Activated T-cell treated with anti-CD3 and anti-CD28 coated beads, Interleukin-2, amount 50 U/mL, for 24 hours (primary cell): ENCODE measurements around the gene TADA3.

Experiments used
- DNase-seq: peaks from one replicate; pipeline ENCODE4 v3.0.0-alpha.2; 2020
- H3K27ac Mint-ChIP-seq: 2 replicates; pipeline ENCODE4 v1.8.0; 2020; ENCODE audit warnings: mild to moderate bottlenecking, mixed read lengths
- H3K27me3 Mint-ChIP-seq: 2 replicates; pipeline ENCODE4 v1.8.0; 2020; ENCODE audit warnings: mixed read lengths
- H3K36me3 Mint-ChIP-seq: 2 replicates; pipeline ENCODE4 v1.8.0; 2020; ENCODE audit warnings: low read depth, mixed read lengths
- H3K4me1 Mint-ChIP-seq: 2 replicates; pipeline ENCODE4 v1.8.0; 2020; ENCODE audit warnings: low read depth, mixed read lengths
- H3K4me3 Mint-ChIP-seq: 2 replicates; pipeline ENCODE4 v1.8.0; 2020; ENCODE audit warnings: mild to moderate bottlenecking, moderate library complexity, mixed read lengths
- H3K9me3 Mint-ChIP-seq: 2 replicates; pipeline ENCODE4 v1.8.0; 2020; ENCODE audit warnings: mixed read lengths

Gene TADA3

DNA sequence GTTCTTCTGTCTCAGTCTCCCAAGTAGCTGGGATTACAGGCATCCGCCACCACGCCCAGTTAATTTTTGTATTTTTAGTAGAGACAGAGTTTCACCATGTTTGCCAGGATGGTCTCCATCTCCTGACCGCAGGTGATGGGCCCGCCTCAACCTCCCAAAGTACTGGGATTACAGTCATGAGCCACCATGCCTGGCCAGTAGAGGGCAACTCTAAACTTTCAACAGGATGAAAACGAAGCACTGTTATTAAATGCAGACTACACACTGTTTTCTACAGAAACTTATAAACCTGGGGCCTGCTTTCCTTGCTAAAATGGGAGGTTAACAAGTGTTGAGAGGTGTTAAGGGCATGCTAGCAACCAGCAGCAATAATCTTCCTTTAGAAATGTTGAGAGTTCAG lies 8.3 kb upstream of the TADA3 start:
- Mint-ChIP-seq H3K4me1 (peaks cover 20% of the 10 kb centered on the region), H3K9me3 (no peaks in the 10 kb centered on the region), H3K27me3 (no peaks in the 10 kb centered on the region), H3K36me3 (peaks cover 92% of the 10 kb centered on the region), H3K27ac (peak overlapping the region; percentile 77), H3K4me3 (no peak overlapping the region)
- DNase-seq, result no peak

GRCh38 chr3:9797196-9797945 lies 5.1 kb upstream of the TADA3 start:
- no peaks in the 10 kb centered on the region for H3K9me3 Mint-ChIP-seq
- no peaks in the 10 kb centered on the region for H3K27me3 Mint-ChIP-seq
- peak overlapping the region; percentile 79 for H3K27ac Mint-ChIP-seq
- DNase-seq, result no peak
- peaks cover 33% of the 10 kb centered on the region for H3K4me1 Mint-ChIP-seq
- no peak overlapping the region for H3K4me3 Mint-ChIP-seq
- H3K36me3 Mint-ChIP-seq, result peaks cover 93% of the 10 kb centered on the region

DNA sequence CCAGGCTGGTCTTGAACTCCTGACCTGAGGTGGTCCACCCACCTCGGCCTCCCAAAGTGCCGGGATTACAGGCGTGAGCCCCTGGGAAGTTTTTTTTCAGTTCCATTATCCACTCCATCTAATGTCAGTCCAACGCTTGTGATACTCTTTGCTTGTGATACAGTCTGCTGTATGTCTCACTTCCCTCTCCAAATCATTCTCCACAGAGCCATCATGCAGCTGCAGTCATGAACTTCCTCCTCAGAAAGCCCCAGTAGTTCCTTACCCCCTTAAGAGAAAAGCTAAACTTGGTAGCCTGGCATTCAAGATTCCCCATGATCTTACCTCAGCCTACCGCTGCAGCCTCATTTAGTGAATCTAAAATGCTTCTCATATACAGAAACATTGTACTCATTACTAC lies 2.9 kb upstream of the TADA3 start:
- Mint-ChIP-seq H3K4me1 (peaks cover 52% of the 10 kb centered on the region), H3K4me3 (peak overlapping the region; percentile 60), H3K27ac (peak overlapping the region; percentile 100), H3K36me3 (peaks cover 92% of the 10 kb centered on the region), H3K9me3 (no peaks in the 10 kb centered on the region), H3K27me3 (no peaks in the 10 kb centered on the region)
- DNase-seq, result no peak

- H3K4me3 Mint-ChIP-seq, result peak overlapping the region; percentile 96
- peak overlapping the region; percentile 100 for H3K27ac Mint-ChIP-seq
- peaks cover 60% of the 10 kb centered on the region for H3K4me1 Mint-ChIP-seq
- H3K27me3 Mint-ChIP-seq, result no peaks in the 10 kb centered on the region
- no peak for DNase-seq
- peaks cover 92% of the 10 kb centered on the region for H3K36me3 Mint-ChIP-seq
- no peaks in the 10 kb centered on the region for H3K9me3 Mint-ChIP-seq
Observed at GRCh38 chr3:9794400-9794799, 2.1 kb upstream of the TADA3 start.

DNA sequence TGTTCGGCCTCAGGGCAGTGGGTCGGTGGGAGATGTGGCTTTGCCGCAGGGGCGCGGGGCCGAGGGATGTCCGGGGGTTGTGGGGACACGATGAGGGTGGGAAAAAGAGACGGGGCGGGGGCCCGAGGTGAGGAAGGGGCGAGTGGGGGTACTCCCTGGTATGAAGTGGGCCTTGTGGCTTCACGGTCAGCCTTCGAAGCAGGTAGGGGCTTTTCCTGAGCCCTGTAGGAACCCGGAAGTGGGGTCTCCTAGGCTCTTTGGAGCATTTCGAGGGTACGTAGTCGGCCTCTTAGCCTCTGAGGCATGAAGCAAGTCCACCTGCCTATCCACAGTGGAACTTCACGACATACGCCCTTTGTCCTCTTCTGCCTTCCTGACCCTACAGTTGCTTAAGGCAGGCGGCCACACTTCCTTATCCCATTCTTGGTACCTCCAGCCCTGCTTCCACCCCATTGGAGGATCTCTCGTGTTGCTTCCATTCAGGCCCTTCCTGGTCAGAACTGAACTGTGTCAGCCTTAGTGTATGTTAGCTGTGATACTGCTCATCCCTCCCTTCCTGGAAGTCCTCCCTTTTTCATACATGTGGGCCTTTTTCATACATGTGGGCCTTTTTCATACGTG lies 998 bp upstream of the TADA3 start:
- Mint-ChIP-seq H3K27me3 (no peaks in the 10 kb centered on the region), H3K4me3 (peak overlapping the region; percentile 96), H3K27ac (peak overlapping the region; percentile 100), H3K9me3 (no peaks in the 10 kb centered on the region), H3K36me3 (peaks cover 95% of the 10 kb centered on the region), H3K4me1 (peaks cover 69% of the 10 kb centered on the region)
- peak; percentile 63 for DNase-seq

- no peaks in the 10 kb centered on the region for H3K27me3 Mint-ChIP-seq
- H3K27ac Mint-ChIP-seq, result peak overlapping the region; percentile 100
- no peak for DNase-seq
- H3K9me3 Mint-ChIP-seq, result no peaks in the 10 kb centered on the region
- H3K4me1 Mint-ChIP-seq, result peaks cover 71% of the 10 kb centered on the region
- peak overlapping the region; percentile 96 for H3K4me3 Mint-ChIP-seq
- H3K36me3 Mint-ChIP-seq, result peaks cover 94% of the 10 kb centered on the region
Observed at GRCh38 chr3:9791790-9792404, 376 bp downstream of the TADA3 start.

DNA sequence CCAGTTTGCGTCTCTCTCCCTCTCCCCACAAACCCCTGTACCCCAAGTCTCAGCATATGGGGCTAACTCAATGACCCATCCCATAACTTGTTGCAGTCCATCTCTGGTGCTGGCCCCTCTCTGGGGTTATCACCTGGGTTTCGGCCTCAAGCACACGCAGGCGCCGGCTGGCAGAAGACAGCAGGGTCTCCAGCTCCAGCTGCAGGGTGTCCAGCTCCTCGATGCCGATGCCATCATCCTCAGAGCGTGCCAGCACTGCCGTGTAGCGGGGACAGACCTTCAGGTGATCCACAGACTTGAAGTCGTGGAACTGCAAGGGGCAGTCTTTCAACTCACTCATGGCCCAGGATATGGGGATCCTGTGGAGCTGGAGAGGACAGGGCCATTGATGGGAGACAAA lies 1.1 kb downstream of the TADA3 start:
- H3K9me3 Mint-ChIP-seq, result no peaks in the 10 kb centered on the region
- peak overlapping the region; percentile 96 for H3K4me3 Mint-ChIP-seq
- no peaks in the 10 kb centered on the region for H3K27me3 Mint-ChIP-seq
- H3K36me3 Mint-ChIP-seq, result peaks cover 96% of the 10 kb centered on the region
- no peak for DNase-seq
- peak overlapping the region; percentile 100 for H3K27ac Mint-ChIP-seq
- peaks cover 75% of the 10 kb centered on the region for H3K4me1 Mint-ChIP-seq

DNA sequence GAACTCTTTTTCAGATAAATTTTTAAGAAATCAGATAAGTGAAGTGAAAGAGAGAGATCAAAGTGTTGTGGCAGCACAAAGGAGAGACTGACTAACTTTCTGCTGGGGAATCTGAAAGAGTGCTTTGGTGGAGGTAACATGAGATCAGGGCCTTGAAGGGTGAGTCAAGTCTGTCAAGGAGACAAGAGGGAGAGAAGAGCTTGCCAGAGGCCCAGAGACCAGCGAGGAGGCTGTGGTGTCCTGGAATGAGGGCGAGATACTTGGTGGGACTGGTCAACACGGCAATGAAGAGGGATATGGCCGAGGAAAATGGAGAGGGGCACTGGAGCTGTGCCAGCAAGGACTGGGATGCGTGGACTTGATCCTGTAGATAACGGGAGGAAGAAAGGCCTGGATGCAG lies 4.6 kb downstream of the TADA3 start:
- peaks cover 95% of the 10 kb centered on the region for H3K36me3 Mint-ChIP-seq
- peaks cover 63% of the 10 kb centered on the region for H3K4me1 Mint-ChIP-seq
- peak overlapping the region; percentile 96 for H3K27ac Mint-ChIP-seq
- no peaks in the 10 kb centered on the region for H3K27me3 Mint-ChIP-seq
- H3K4me3 Mint-ChIP-seq, result peak overlapping the region; percentile 49
- DNase-seq, result peak; percentile 57
- no peaks in the 10 kb centered on the region for H3K9me3 Mint-ChIP-seq

DNA sequence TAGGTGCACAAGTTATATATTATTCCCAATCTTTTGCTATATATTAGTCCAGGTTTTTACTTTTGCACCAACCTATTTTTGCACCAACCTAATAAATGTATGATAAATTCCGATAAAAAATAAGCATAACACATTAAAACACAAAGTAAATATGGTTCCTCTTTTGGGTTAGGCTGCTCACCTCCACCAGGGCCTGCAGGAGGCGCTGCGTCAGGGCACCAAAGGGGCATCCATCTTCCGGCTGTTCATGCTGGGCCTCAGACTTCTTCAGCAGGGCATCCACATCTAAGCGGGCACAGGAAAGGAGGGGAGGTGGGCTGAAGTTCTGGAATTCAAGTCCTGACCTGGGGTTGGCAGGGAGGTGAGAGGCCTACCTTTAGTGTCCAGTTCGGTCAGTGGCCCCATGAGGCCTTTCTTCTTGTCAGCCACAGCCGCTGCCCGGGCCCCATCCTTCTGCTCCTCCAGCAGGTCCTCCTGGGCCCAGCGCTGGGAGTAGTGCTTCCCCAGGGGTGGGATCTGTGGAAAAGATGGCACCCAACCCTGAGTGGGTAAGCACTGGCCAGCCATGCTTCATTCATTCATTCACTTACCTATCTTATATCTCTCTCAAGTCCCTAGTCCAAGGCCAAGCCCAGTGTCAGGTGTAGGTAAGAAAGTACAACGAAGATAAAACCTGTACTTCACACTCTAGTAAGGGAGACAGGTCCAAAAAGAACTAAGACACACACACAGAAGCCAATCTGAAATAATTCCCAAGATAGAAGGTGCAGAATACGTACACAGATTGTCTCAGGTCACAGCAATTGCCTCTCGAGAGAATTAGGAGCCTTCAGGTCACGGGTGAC lies 5.2 kb downstream of the TADA3 start:
- Mint-ChIP-seq H3K9me3 (no peaks in the 10 kb centered on the region), H3K27me3 (no peaks in the 10 kb centered on the region), H3K36me3 (peaks cover 95% of the 10 kb centered on the region), H3K27ac (peak overlapping the region; percentile 96), H3K4me3 (peak overlapping the region; percentile 49), H3K4me1 (peaks cover 68% of the 10 kb centered on the region)
- DNase-seq, result no peak

- Mint-ChIP-seq H3K36me3 (peaks cover 96% of the 10 kb centered on the region), H3K27me3 (no peaks in the 10 kb centered on the region), H3K9me3 (no peaks in the 10 kb centered on the region), H3K4me3 (no peak overlapping the region), H3K4me1 (peaks cover 65% of the 10 kb centered on the region), H3K27ac (peak overlapping the region; percentile 96)
- DNase-seq, result no peak
Observed at GRCh38 chr3:9786209-9786739, 6.0 kb downstream of the TADA3 start.

- DNase-seq, result no peak
- Mint-ChIP-seq H3K27me3 (no peaks in the 10 kb centered on the region), H3K4me3 (no peak overlapping the region), H3K27ac (peak overlapping the region; percentile 56), H3K36me3 (peaks cover 95% of the 10 kb centered on the region), H3K4me1 (peaks cover 64% of the 10 kb centered on the region), H3K9me3 (no peaks in the 10 kb centered on the region)
Observed at GRCh38 chr3:9785602-9786001, 6.7 kb downstream of the TADA3 start.

DNA sequence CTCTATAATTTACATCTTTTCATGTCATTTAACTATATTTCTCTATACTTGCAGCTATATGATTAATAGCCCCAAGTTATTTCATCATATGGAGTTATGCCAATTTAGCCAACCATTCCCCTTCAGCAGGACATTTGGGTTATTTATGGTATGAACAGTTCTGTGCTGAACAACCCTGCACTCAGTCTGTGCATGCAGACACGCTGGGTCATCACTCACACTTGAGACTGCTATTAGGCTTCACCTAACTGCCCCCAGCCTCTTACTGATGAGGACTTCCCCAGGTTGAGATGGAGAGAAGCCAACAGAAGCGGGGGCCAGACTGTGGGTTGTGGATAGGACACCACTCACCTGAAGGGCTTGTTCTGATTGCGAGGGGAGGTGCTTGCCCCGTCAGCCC lies 7.3 kb downstream of the TADA3 start:
- peaks cover 64% of the 10 kb centered on the region for H3K4me1 Mint-ChIP-seq
- no peaks in the 10 kb centered on the region for H3K27me3 Mint-ChIP-seq
- no peak overlapping the region for H3K4me3 Mint-ChIP-seq
- H3K9me3 Mint-ChIP-seq, result no peaks in the 10 kb centered on the region
- H3K36me3 Mint-ChIP-seq, result peaks cover 95% of the 10 kb centered on the region
- DNase-seq, result no peak
- H3K27ac Mint-ChIP-seq, result no peak overlapping the region

DNA sequence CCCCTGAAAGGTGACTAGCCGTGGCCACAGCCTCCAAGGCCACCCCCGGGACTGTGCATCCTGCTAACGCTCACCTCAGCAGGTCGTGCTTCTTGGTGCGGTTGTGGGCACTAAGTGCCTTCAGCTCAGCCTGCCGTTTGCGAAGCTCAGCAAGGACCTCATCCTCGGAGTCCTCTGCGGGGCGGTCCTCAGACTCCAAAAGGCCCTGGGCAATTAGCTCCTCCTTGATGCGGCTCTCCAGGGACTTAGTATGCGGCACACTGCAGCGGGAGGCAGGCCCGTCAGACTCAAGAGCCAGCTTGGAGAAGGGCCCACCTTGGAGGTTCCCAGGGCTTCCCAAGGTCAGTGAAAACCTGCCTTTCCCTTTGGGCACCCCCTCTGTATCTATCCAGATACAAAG lies 8.3 kb downstream of the TADA3 start:
- DNase-seq, result no peak
- Mint-ChIP-seq H3K4me1 (peaks cover 64% of the 10 kb centered on the region), H3K4me3 (no peak overlapping the region), H3K27ac (no peak overlapping the region), H3K36me3 (peaks cover 94% of the 10 kb centered on the region), H3K27me3 (no peaks in the 10 kb centered on the region), H3K9me3 (no peaks in the 10 kb centered on the region)

GRCh38 chr3:9782770-9783169 lies 9.5 kb downstream of the TADA3 start:
- peaks cover 69% of the 10 kb centered on the region for H3K4me1 Mint-ChIP-seq
- H3K9me3 Mint-ChIP-seq, result no peaks in the 10 kb centered on the region
- no peaks in the 10 kb centered on the region for H3K27me3 Mint-ChIP-seq
- peak overlapping the region; percentile 47 for H3K27ac Mint-ChIP-seq
- H3K36me3 Mint-ChIP-seq, result peaks cover 87% of the 10 kb centered on the region
- DNase-seq, result no peak
- no peak overlapping the region for H3K4me3 Mint-ChIP-seq
